Left colon (tissue), 2 donors: Measurements from ENCODE around the gene IRF2. TPM values are rescaled to one million over a fixed set of nuclear protein-coding genes. Genes with fewer than 3 reads are reported as not detected.

Source experiments
- ATAC-seq: fragments of 200-7000 bp; cut with Tn5 transposase; one replicate; pipeline ENCODE4 v1.9.1; 2020; ENCODE audit warnings: mild to moderate bottlenecking, moderate library complexity
- DNase-seq, 2 donors: peaks; one replicate each; pipeline ENCODE4 v3.0.0-alpha.2; 2020
- intact Hi-C, 2 donors: fragments of 100-400 bp; cut with DNase I in 1 of 2; cut with micrococcal nuclease in 1 of 2; formaldehyde crosslinking; loops; one replicate each; pipeline versions ENCODE4 v1.11.2 to v1.14.0; 2022; cut with DNase I, micrococcal nuclease
- total RNA-seq, 2 donors: library from RNA; stranded (reverse); fragmentation: NEBNext Ultra II Directional; extraction: Animal tissue kit (Norgen Biotek cat#: 25700); gene quantifications; one replicate each; pipeline ENCODE4 v1.2.1, GENCODE V29; 2021
- donor health status: DM: no; HTN: no; CAD: no.
- donor health status: DM: yes; HTN: yes; CAD: no.

Gene IRF2
- total RNA-seq, 2 donors from 2014 or later, result 45.5 to 51.3 TPM

DNA sequence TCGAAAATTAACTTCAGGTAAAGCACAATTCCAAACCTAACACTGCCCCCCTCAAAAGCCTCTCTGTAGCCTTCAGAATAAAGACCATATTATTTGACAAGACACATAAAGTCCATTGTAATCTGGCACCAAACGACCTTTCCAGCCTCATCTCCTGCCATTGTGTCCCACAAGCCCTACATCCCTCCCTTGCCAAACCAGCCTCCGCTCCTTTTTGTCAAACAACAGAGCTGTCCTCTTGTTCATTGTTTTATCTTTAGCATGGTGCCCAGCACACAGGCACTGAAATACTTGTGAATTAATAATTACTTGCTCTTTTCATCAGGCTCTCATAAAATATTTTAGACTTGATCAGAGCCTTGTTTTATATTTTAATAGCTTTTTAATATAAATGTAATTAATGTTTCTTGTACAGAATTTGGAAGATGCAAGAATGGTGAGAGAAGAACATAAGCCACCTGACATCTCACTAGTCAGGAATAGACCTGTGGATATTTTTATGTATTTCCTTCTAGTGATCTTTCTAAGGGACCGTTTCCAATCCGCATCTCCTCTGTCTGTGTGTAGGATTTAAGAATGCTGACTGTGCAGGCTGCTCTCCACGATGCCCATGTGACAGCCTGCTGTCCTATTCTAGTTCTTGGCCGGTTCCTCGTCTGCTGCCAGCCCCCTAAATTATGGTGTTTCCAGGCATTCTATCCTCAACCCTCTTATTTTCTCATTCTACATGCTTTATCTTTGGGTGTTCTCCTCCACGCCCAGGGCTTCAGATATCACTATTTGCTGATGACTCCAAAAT is 3.0 kb upstream of the IRF2 start:
- intact Hi-C loops, result loop anchor here in 1 of 2 donors (10.0 kb wide), 1 partner anchor 93 kb away; no protein-coding TSS in a partner anchor
- no peak for ATAC-seq
- no peak for DNase-seq

DNA sequence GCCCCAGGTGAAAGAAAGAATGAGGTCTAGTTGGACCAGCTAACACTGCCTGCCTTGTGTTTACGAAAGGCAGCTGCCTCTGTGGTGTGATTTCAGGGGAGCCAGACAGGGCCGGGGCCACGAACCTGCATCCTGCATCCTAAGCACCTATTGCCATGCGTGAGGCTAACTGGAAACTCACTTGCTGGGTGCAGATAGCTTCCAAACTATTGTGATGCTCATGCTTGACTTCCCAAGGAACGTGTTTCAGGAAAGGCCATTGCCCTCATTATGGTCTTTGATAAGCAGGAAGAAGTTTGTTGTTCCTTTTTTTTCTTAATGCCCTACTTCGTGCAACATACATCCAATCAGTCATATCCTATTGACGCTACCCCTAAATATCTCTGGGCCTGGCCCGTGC is 2.3 kb upstream of the IRF2 start:
- ATAC-seq (no peak), DNase-seq (no peak)
- intact Hi-C loops, result loop anchor here in 1 of 2 donors (10.0 kb wide), 1 partner anchor 92 kb away; no protein-coding TSS in a partner anchor

GRCh38 chr4:184475498-184475897 is 1.1 kb upstream of the IRF2 start:
- intact Hi-C loops, result loop anchor here in 1 of 2 donors (10.0 kb wide), 1 partner anchor 91 kb away; no protein-coding TSS in a partner anchor
- ATAC-seq (no peak), DNase-seq (no peak)

- DNase-seq, result peak; percentile 57 to 64
- intact Hi-C loops, result loop anchor here in 1 of 2 donors (10.0 kb wide), 1 partner anchor 90 kb away; no protein-coding TSS in a partner anchor
- ATAC-seq, result peak; percentile 17
Measured at GRCh38 chr4:184475096-184475461, 729 bp upstream of the IRF2 start.

GRCh38 chr4:184473499-184474262 is 669 bp downstream of the IRF2 start:
- ATAC-seq (peak; percentile 7), DNase-seq (peak; percentile 59 to 62)
- intact Hi-C loops, result loop anchor here in 1 of 2 donors (10.0 kb wide), 1 partner anchor 89 kb away; no protein-coding TSS in a partner anchor

DNA sequence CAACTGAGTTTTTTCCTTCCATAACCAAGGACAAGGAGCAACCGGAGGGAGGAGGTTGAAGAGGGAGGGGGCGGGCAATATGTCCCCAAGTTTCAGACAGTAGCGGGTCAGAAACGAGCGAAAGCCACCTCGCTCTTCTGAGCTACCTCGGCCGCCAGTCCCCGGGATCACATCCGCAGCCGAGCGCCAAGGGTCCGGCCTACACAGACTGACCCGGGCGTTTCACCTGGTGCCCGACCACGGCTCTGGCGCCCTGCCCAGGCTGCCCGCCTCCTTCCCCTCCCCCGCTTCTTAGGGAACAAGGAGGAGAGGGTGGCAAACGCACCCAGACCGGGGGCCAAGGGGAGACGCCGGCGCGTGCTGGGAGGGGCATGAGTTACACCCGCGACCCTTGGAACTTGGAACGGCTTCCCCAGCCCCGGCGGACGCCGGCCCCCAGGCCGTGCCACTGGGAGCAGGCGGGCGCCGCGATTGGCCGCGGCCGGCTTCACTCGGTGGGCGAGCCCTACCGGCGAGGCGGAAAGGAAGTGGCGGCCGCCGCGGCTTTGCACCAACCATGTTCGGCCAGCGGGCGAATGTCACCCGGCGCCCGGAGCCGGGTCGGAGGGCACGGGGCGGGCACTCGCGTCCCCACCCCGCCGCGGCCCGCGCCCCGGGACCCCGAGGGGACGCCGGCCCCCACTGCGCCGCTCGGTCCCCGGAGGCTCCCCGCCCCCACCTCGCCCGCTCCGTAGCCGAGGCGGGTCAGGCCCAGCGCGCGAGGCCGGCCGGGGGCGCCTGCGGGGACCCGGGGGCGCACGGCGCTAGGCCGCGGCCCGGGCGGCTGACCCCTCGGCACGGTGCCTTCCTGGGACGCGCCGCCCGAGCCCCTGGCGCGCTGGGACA is 1.5 kb downstream of the IRF2 start:
- DNase-seq (peak; percentile 92), ATAC-seq (peak; percentile 77)
- intact Hi-C loops, result loop anchor here in 1 of 2 donors (10.0 kb wide), 1 partner anchor 88 kb away; no protein-coding TSS in a partner anchor

DNA sequence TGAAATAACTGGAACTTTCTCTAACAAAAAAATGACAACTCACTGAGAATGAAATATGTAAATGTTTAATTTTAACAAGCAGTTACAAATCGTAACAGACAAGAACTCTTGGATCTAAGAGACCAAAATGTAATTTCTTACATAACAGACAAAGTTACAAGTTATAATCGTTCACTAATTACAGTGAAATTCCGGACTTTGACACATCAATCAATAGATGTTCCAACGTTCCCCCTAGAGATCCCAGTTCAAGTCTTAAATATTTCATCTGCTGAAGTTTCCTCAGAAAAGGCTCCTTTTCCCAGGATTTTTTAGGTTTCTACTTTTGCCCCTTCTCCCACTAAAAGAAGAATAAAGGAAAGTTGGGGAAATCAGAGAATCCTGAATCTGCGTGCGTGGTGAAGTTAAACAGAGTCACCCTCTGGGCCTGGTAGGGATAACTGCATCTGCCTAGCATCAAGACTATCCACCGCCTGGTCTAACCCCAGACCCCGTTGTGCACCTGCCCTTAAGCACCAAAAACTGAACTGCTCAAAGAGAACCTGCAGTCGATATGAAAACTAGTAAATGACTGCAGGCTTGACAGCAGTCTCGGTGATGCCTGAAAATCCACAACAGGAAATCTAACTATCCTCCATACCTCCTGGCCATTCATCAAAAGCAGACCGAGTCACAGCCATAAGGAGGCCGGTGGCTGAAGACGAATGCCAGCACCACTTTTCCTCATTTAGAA is 2.3 kb downstream of the IRF2 start:
- intact Hi-C loops, result loop anchor here in 1 of 2 donors (10.0 kb wide), 1 partner anchor 87 kb away; no protein-coding TSS in a partner anchor
- ATAC-seq, result peak; percentile 2
- DNase-seq, result peak; percentile 40 to 42

- DNase-seq, result no peak
- no peak for ATAC-seq
- intact Hi-C loops, result loop anchor here in 1 of 2 donors (10.0 kb wide), 1 partner anchor 86 kb away; no protein-coding TSS in a partner anchor
Measured at GRCh38 chr4:184470785-184471110, 3.6 kb downstream of the IRF2 start.

- no peak for DNase-seq
- intact Hi-C loops, result no loop called here
- ATAC-seq, result peak; percentile 75
Measured at GRCh38 chr4:184466634-184467033, 7.7 kb downstream of the IRF2 start.

- DNase-seq (no peak), ATAC-seq (no peak)
- intact Hi-C loops, result no loop called here
Measured at GRCh38 chr4:184464759-184465454, 9.4 kb downstream of the IRF2 start.

DNA sequence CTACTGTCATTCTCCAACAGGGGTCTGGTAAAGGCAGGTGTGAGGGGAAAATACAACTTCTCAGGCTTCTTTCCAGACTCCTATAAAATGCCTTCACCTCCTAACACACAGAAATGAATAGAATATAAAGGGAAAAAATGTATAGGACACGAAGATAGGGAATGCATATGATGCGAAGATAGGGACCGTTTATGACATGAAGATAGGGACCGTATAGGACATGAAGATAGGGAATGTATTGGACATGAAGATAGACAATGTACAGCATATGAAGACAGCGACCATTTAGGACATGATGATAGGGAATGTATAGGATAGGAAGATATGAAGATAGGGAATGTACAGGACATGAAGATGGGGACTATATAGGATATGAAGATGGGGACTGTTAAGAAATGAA is 10.5 kb downstream of the IRF2 start:
- ATAC-seq (no peak), DNase-seq (no peak)
- intact Hi-C loops, result no loop called here

DNA sequence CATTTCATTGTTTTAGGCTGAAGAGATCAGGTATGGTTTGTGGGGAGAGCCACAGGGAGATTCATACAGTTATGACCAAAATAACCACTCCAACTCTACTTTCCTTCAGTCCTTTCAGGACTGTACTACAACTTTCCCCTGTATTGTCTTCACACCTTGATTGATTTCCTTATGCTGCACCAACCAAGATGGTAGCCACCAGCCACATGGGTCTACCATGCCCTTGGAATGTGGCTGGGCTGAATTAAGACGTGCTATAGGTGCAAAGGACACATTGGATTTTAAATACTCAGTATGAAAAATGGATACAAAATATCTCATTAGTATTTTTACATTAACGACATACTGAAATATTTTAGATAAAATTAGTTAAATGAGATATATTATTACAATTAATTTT is 11.2 kb downstream of the IRF2 start:
- intact Hi-C loops, result no loop called here
- ATAC-seq (peak; percentile 7), DNase-seq (no peak)

DNA sequence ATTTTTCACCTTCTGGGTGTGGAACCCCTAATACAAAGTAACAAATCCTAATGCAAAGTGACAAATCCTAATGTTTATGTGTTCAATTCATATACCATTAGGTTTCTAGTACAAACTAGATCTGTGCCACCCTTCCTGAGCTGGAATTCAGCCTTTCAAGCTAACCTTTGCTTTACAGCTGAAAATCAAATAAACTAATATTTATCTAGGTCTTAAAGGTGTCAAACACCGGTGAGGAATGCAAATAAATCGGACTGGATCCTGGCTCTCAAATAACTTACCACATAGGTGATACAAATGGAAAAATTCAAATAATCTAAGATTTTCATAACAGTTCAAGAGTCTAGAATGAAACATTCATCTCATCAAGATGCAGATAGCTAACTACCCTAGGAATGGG is 11.6 kb downstream of the IRF2 start:
- intact Hi-C loops, result no loop called here
- DNase-seq, result no peak
- peak; percentile 66 for ATAC-seq

DNA sequence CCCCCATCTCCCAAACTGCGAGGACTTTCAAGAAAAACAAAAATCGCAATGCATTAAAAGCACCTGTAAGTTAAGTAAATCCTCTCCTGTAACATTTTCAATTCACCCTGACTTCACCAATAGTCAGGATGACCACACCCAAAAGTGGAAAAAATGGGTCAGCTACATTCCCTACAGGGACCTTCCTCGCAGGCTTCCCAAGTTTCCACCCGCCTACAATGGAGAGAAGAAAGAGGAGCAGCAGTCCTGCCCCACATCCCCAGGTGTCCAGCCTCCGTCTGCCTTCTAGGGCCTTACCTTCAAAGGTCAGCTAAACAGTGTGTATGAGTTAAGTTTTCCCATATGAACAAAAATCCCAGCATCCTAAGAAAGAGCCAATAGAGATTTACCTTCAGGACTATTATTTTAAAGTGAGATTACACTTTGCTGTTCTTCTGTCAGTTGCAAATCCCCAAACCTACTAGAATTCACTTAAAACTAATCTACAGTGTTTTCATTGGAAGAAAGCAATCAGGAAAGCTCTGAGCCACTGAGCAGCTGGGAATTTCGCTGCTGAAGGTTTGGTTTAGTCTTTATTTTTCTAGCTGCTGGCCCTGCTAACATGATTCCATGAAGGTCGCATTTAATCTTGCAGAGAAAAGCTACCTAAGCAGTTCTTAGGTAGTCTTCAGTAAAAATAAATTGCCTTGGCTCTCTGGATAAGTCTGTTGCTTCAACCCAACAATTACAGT is 12.5 kb downstream of the IRF2 start:
- no peak for DNase-seq
- ATAC-seq, result no peak
- intact Hi-C loops, result no loop called here

DNA sequence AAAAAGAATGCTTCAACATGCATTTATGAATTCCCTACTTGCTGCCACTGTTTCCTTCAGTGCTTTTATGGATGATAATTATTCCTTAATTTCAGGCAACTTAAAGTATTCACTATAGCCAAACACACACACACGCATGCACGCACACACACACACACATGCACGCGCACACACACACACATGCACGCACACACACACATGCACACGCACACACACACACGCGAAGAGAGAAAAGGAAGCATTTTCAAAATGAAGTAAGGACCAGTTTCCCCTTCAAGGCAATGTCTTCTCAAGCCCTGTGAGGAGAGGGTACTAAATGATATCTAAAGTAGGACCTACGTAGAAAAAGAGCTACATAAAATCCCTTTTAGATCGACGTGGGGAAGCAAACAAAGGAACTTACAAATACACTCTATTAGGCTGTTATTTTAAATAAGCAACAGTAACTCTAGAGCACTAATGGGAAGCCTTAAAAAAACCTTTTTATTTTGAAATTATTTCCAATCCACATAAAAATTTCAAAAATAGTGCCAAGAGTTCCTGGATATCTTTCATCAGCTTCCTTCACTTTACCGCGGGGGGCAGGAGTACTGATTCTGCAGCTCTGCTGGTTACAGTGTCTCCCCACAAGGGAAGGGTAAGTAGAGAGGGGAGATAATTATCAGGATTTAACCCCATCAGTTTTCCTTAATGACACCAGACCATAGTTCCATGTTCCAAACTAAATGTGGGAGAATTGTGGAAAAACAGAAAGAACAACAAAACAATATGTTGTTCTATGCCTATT is 13.7 kb downstream of the IRF2 start:
- ATAC-seq, result no peak
- intact Hi-C loops, result no loop called here
- no peak for DNase-seq

DNA sequence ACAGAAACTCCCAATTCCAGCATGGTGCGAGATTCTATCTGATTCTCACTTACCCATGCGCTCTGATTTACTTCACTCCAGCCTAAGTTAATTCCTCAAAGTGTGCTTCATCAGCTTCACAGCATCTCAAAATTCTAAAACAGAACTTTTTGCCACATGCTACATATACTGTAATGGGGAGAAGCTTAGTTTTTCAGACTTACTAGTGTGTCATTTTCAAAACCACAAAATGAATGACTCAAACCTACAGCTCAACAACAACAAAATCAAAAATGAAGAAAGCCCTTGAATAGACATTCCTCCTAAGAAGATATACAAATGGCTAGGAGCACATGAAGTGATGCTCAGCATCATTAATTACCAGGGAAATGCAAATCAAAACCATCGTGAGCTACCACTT is 14.9 kb downstream of the IRF2 start:
- intact Hi-C loops, result no loop called here
- ATAC-seq, result no peak
- no peak for DNase-seq
